ENCODE data around the gene FASLG.

- no peak for TF ChIP-seq POLR2A (IDR thresholded peaks at IDR 0.05)
- TF ChIP-seq CTCF (IDR thresholded peaks at IDR 0.05), result no peak
Observed at GRCh38 chr1:172637522-172637921, 21.4 kb upstream of the FASLG start.

Data from lower leg skin (tissue), 3 donors.